MM.1S (cell line): ENCODE measurements around the gene FAM229A.

Source experiments
- DNase-seq: peaks from one replicate; pipeline ENCODE4 v3.0.0-alpha.2; 2015
- H2AFZ ChIP-seq: fragments of 300-600 bp; sonication (generic); 2 replicates; pipeline ENCODE4 v1.6.0; 2016; ENCODE audit warnings: antibody characterized with exemption, low read length
- H3F3A ChIP-seq: fragments of 300-600 bp; sonication (generic); 2 replicates; pipeline ENCODE4 v1.6.1; 2016; ENCODE audit warnings: mild to moderate bottlenecking, antibody characterized with exemption, low read length, moderate library complexity, mixed read lengths; ENCODE audit not compliant: insufficient read depth
- H3K27ac ChIP-seq: fragments of 300-600 bp; sonication (generic); 2 replicates; pipeline ENCODE4 v1.5.1; 2016; ENCODE audit warnings: mild to moderate bottlenecking, low read length
- H3K27me3 ChIP-seq: fragments of 300-600 bp; sonication (generic); replicated peaks from 2 replicates; pipeline ENCODE4 v1.6.0; 2016; ENCODE audit warnings: low read length; ENCODE audit not compliant: insufficient read depth
- H3K36me3 ChIP-seq: fragments of 300-600 bp; sonication (generic); replicated peaks from 2 replicates; pipeline ENCODE4 v1.6.1; 2016; ENCODE audit warnings: mild to moderate bottlenecking, low read length, mixed read lengths; ENCODE audit not compliant: insufficient read depth
- H3K4me1 ChIP-seq: fragments of 300-600 bp; sonication (generic); 2 replicates; pipeline ENCODE4 v1.6.1; 2016; ENCODE audit warnings: low read length, mixed read lengths
- H3K4me2 ChIP-seq: fragments of 300-600 bp; sonication (generic); 2 replicates; pipeline ENCODE4 v1.6.0; 2016; ENCODE audit warnings: low read depth, low read length
- H3K4me3 ChIP-seq: fragments of 300-600 bp; sonication (generic); 2 replicates; pipeline ENCODE4 v1.5.1; 2016; ENCODE audit warnings: low read length, mixed read lengths
- H3K79me2 ChIP-seq: fragments of 300-600 bp; sonication (generic); 2 replicates; pipeline ENCODE4 v1.6.1; 2016; ENCODE audit warnings: mixed run types, low read length, mixed read lengths
- H3K9ac ChIP-seq: fragments of 300-600 bp; sonication (generic); 2 replicates; pipeline ENCODE4 v1.6.1; 2016; ENCODE audit warnings: low read length, mixed read lengths
- H3K9me2 ChIP-seq: fragments of 300-600 bp; sonication (generic); replicated peaks from 2 replicates; pipeline ENCODE4 v1.6.1; 2016; ENCODE audit warnings: mild to moderate bottlenecking, low read length, mixed read lengths; ENCODE audit not compliant: insufficient read depth
- H3K9me3 ChIP-seq: fragments of 300-600 bp; sonication (generic); replicated peaks from 2 replicates; pipeline ENCODE4 v1.6.1; 2016; ENCODE audit warnings: mild to moderate bottlenecking, low read length, mixed read lengths; ENCODE audit not compliant: insufficient read depth
- H4K20me1 ChIP-seq: fragments of 300-600 bp; sonication (generic); 2 replicates; pipeline ENCODE4 v1.6.1; 2016; ENCODE audit warnings: mild to moderate bottlenecking, low read length, moderate library complexity, mixed read lengths; ENCODE audit not compliant: insufficient read depth
- EZH2 ChIP-seq: fragments of 300-600 bp; sonication (generic); optimal IDR thresholded peaks from 2 replicates; pipeline ENCODE3; 2017; ENCODE audit warnings: low read depth, mild to moderate bottlenecking, antibody characterized with exemption, low read length, mixed read lengths
- EZH2phosphoT487 ChIP-seq: fragments of 300-600 bp; sonication (generic); IDR thresholded peaks from 2 replicates; pipeline ENCODE4 v1.6.1; 2018; ENCODE audit warnings: antibody characterized with exemption, low read length
- TF ChIP-seq, protein P1 (sequence below): fragments of 300-600 bp; sonication (generic); IDR thresholded peaks from 2 replicates; pipeline ENCODE4 v1.5.1; 2016; ENCODE audit warnings: antibody characterized with exemption, low read length, mixed read lengths

The FAM229A gene

DNA sequence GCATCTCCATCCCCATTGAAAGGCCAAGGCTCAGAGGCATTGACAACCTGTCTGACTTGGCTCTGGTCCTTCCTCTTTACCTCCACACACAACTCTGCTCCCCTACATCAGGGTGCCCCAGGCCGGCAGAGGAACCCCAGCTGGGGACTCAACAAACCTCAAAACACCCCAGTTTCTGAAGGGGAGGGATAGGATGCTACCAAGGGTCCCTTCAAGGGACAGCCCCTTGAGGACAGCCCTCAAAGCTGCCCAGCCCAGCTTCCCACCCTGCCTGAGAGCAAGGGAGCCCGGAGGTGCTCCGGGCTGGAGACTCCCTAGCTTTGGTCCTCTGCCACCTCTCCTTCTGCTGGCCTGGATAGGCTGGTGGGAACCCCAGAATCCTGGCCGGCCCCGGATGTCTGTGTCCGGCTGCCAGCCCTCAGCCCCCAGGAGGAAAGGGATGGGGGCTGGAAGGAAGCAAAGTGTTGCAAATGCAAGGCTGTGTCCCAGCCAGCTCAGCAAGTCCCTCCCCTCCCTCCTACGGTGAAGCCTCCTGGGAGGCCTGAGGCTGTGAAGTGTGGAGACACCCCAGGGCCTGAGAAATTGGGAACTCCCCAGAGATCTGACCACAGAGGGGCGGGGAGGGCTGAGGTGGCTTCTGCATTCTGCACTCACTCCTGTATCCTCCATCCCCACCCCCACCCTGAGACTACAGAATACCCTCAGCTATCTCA, 25.2 kb downstream of the FAM229A start:
- no peak overlapping the region for H3K9ac ChIP-seq
- peaks cover 59% of the 10 kb centered on the region for H3K4me1 ChIP-seq
- H3F3A ChIP-seq = peaks cover 46% of the 10 kb centered on the region
- peak; percentile 87 for DNase-seq
- H4K20me1 ChIP-seq = no peaks in the 10 kb centered on the region
- no peaks in the 10 kb centered on the region for H3K9me3 ChIP-seq
- H3K79me2 ChIP-seq = peaks cover 9% of the 10 kb centered on the region
- peak overlapping the region; percentile 77 for H3K4me2 ChIP-seq
- no peaks in the 10 kb centered on the region for H3K36me3 ChIP-seq
- no peaks in the 10 kb centered on the region for H3K9me2 ChIP-seq
- no peak for TF ChIP-seq EZH2phosphoT487
- TF ChIP-seq, protein P1, sequence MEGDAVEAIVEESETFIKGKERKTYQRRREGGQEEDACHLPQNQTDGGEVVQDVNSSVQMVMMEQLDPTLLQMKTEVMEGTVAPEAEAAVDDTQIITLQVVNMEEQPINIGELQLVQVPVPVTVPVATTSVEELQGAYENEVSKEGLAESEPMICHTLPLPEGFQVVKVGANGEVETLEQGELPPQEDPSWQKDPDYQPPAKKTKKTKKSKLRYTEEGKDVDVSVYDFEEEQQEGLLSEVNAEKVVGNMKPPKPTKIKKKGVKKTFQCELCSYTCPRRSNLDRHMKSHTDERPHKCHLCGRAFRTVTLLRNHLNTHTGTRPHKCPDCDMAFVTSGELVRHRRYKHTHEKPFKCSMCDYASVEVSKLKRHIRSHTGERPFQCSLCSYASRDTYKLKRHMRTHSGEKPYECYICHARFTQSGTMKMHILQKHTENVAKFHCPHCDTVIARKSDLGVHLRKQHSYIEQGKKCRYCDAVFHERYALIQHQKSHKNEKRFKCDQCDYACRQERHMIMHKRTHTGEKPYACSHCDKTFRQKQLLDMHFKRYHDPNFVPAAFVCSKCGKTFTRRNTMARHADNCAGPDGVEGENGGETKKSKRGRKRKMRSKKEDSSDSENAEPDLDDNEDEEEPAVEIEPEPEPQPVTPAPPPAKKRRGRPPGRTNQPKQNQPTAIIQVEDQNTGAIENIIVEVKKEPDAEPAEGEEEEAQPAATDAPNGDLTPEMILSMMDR = no peak
- no peak for TF ChIP-seq EZH2
- no peaks in the 10 kb centered on the region for H3K27me3 ChIP-seq
- H2AFZ ChIP-seq = 0 out of 2 replicates have a peak overlapping the region, but pooled peaks have one; percentile 40
- H3K27ac ChIP-seq = peak overlapping the region; percentile 67; the same call in 1 of the 2 replicates
- peak overlapping the region; percentile 28; the same call in 1 of the 2 replicates for H3K4me3 ChIP-seq

DNA sequence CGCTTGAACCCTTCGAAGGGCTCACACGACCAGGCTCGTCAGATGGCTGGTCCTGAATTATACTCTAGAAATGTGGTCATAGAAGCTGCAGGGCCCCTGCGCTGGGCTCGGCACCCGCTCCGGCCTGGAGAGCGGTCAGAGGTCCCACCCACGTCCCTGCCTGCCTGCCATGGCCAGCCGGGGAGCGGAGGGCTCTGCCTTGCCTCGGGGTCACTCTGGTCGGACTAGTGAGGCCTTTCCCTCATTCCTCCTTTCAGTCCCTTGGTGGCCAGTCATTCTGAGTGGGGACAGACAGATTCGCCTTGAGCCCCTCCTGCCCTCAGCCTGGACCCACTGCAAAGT, 25.7 kb downstream of the FAM229A start:
- H3K4me3 ChIP-seq = no peak overlapping the region
- H3F3A ChIP-seq = peaks cover 47% of the 10 kb centered on the region
- peaks cover 60% of the 10 kb centered on the region for H3K4me1 ChIP-seq
- H3K36me3 ChIP-seq = no peaks in the 10 kb centered on the region
- TF ChIP-seq, protein P1 = no peak
- TF ChIP-seq EZH2 (no peak), EZH2phosphoT487 (no peak)
- no peaks in the 10 kb centered on the region for H3K27me3 ChIP-seq
- H3K79me2 ChIP-seq = peaks cover 9% of the 10 kb centered on the region
- no peak overlapping the region for H3K9ac ChIP-seq
- no peak overlapping the region; the same call in 1 of the 2 replicates for H3K27ac ChIP-seq
- H3K9me3 ChIP-seq = no peaks in the 10 kb centered on the region
- H3K9me2 ChIP-seq = no peaks in the 10 kb centered on the region
- H2AFZ ChIP-seq = no peak overlapping the region
- DNase-seq = no peak
- no peaks in the 10 kb centered on the region for H4K20me1 ChIP-seq
- H3K4me2 ChIP-seq = peak overlapping the region; percentile 77

DNA sequence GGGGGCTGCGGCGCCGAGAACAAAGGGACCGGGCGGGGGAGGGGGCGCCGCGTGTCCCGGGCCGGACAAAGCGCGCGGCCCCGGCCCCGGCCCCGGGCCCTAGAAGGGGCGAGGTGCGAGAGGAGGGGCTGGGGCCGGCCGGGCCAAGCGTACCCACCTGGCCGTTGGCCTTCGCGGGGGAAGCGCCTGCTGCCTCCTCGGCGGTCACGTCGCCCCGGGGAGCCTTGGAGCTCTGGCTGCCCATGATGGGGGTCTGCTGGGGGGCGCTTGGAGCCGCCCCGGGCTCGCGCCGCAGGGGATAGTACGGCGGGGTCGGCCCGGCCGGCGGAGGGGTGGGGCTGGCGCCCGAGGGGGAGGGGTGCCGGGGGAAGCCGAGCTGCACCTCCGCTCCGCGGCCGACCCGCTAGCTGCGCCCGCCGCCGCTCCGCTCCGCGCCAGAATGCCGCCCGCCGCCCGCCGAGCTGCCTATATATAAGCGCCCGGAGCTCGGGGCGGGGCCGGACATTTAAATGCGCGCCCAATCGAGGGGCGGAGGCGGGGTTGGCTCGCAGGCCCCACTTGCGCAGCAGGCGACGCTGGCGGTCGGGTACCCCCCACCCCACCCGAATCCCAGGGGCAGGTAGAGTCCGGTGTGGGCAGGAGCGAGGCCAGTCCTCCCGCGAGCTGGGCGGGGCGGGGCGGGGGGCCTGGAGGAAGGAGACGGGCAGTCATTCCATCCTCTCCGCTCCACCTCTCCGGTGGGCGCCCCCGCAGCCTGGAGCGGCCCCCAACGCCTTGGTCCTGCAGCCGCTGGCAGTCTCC, 26.3 kb downstream of the FAM229A start, which contains the start of gene MARCKSL1:
MARCKSL1 (minus strand) TSS at position 444 of the 801 bp plus-strand sequence; CDS start at position 244, 200 bp downstream.
- Histone ChIP-seq H3K79me2 (peaks cover 9% of the 10 kb centered on the region), H3K27ac (peak within 1 kb of the TSS; percentile 67; the same call in 1 of the 2 replicates), H3F3A (peaks cover 47% of the 10 kb centered on the region), H3K36me3 (no peaks in the 10 kb centered on the region), H3K9me2 (no peaks in the 10 kb centered on the region), H3K4me2 (peak within 1 kb of the TSS; percentile 79), H3K27me3 (no peaks in the 10 kb centered on the region), H3K9ac (peak within 1 kb of the TSS; percentile 57; the same call in 1 of the 2 replicates), H3K4me1 (peaks cover 62% of the 10 kb centered on the region), H2AFZ (peak within 1 kb of the TSS; percentile 40), H3K9me3 (no peaks in the 10 kb centered on the region), H3K4me3 (peak within 1 kb of the TSS; percentile 65), H4K20me1 (no peaks in the 10 kb centered on the region)
- no peak for TF ChIP-seq EZH2
- TF ChIP-seq, protein P1 = no peak
- peak; percentile 74 for DNase-seq
